KMS-11 (cell line): Measurements from ENCODE around the gene DHRS2.

ENCODE experiments used
- H2AFZ ChIP-seq: fragments of 200-600 bp; sonication (generic); 2 replicates; pipeline ENCODE4 v1.6.1; 2016; ENCODE audit warnings: antibody characterized with exemption, mixed run types, low read depth
- H3K27ac ChIP-seq: fragments of 200-600 bp; sonication (generic); 2 replicates; pipeline ENCODE4 v1.6.1; 2016; ENCODE audit warnings: mild to moderate bottlenecking, mixed run types
- H3K27me3 ChIP-seq: fragments of 200-600 bp; sonication (generic); 2 replicates; pipeline ENCODE4 v1.6.1; 2017; ENCODE audit warnings: mild to moderate bottlenecking, low read depth, mixed run types, moderate library complexity; ENCODE audit not compliant: insufficient read depth
- H3K36me3 ChIP-seq: fragments of 200-600 bp; sonication (generic); 2 replicates; pipeline ENCODE4 v1.6.1; 2017; ENCODE audit warnings: mild to moderate bottlenecking, mixed run types; ENCODE audit not compliant: insufficient read depth
- H3K4me1 ChIP-seq: fragments of 200-600 bp; sonication (generic); 2 replicates; pipeline ENCODE4 v1.6.1; 2016; ENCODE audit warnings: mild to moderate bottlenecking, low read depth, mixed run types; ENCODE audit not compliant: poor library complexity, severe bottlenecking
- H3K4me2 ChIP-seq: fragments of 200-600 bp; sonication (generic); 2 replicates; pipeline ENCODE4 v1.7.0; 2016; ENCODE audit warnings: mild to moderate bottlenecking, mixed run types
- H3K4me3 ChIP-seq: fragments of 200-600 bp; sonication (generic); IDR thresholded peaks from 2 replicates; pipeline ENCODE4 v1.6.1; 2017; ENCODE audit warnings: low read depth, low read length, mixed read lengths; ENCODE audit not compliant: insufficient read depth
- H3K79me2 ChIP-seq: fragments of 200-600 bp; sonication (generic); 2 replicates; pipeline ENCODE4 v1.6.1; 2016; ENCODE audit warnings: low read depth, mixed run types; ENCODE audit not compliant: insufficient read depth
- H3K9ac ChIP-seq: fragments of 200-600 bp; sonication (generic); 2 replicates; pipeline ENCODE4 v1.6.1; 2016; ENCODE audit warnings: mild to moderate bottlenecking, mixed run types
- H4K20me1 ChIP-seq: fragments of 200-600 bp; sonication (generic); 2 replicates; pipeline ENCODE4 v1.6.1; 2016; ENCODE audit warnings: mild to moderate bottlenecking, mixed run types; ENCODE audit not compliant: insufficient read depth
- CTCF ChIP-seq: fragments of 200-600 bp; sonication (generic); conservative IDR thresholded peaks from 2 replicates; pipeline ENCODE4 v1.6.1; 2017; ENCODE audit warnings: low read depth, mild to moderate bottlenecking, antibody characterized with exemption, low read length, moderate library complexity, mixed read lengths

The DHRS2 gene

GRCh38 chr14:23600322-23600707 is 35.8 kb upstream of the DHRS2 start:
- Histone ChIP-seq H3K27me3 (no peaks in the 10 kb centered on the region), H3K27ac (no peak overlapping the region), H3K9ac (no peak overlapping the region), H3K36me3 (no peaks in the 10 kb centered on the region), H3K4me1 (no peaks in the 10 kb centered on the region), H3K79me2 (no peaks in the 10 kb centered on the region), H4K20me1 (no peaks in the 10 kb centered on the region), H2AFZ (no peak overlapping the region), H3K4me3 (no peak overlapping the region), H3K4me2 (no peak overlapping the region)
- no peak for TF ChIP-seq CTCF

DNA sequence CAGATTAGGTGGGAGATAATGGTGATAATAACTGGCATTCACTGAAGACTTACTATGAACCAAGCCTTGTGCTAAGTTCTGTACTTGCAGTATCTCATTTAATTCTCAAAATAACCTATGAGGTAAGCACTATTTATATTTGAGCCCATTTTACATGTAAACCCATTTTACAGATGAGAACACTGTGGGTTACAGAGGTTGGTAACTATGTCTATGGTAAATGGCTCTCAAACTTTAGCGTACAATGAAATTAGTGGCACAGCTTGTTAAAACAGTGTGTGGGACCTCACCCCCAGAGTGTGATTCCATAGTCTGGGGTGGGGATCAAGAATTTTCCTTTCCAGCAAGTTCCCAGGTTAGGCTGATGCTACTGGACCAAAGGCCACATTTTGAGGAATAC is 35.4 kb upstream of the DHRS2 start:
- H4K20me1 ChIP-seq = no peaks in the 10 kb centered on the region
- H3K4me1 ChIP-seq = no peaks in the 10 kb centered on the region
- H3K27ac ChIP-seq = no peak overlapping the region
- H3K79me2 ChIP-seq = no peaks in the 10 kb centered on the region
- no peak overlapping the region for H3K9ac ChIP-seq
- no peak overlapping the region for H3K4me3 ChIP-seq
- no peak overlapping the region for H3K4me2 ChIP-seq
- no peaks in the 10 kb centered on the region for H3K36me3 ChIP-seq
- H3K27me3 ChIP-seq = no peaks in the 10 kb centered on the region
- no peak for TF ChIP-seq CTCF
- no peak overlapping the region for H2AFZ ChIP-seq

GRCh38 chr14:23601424-23601823 is 34.7 kb upstream of the DHRS2 start:
- Histone ChIP-seq H3K27me3 (no peaks in the 10 kb centered on the region), H3K79me2 (no peaks in the 10 kb centered on the region), H3K27ac (no peak overlapping the region), H4K20me1 (no peaks in the 10 kb centered on the region), H3K4me3 (no peak overlapping the region), H2AFZ (no peak overlapping the region), H3K4me2 (no peak overlapping the region), H3K36me3 (no peaks in the 10 kb centered on the region), H3K4me1 (no peaks in the 10 kb centered on the region), H3K9ac (no peak overlapping the region)
- TF ChIP-seq CTCF = no peak

DNA sequence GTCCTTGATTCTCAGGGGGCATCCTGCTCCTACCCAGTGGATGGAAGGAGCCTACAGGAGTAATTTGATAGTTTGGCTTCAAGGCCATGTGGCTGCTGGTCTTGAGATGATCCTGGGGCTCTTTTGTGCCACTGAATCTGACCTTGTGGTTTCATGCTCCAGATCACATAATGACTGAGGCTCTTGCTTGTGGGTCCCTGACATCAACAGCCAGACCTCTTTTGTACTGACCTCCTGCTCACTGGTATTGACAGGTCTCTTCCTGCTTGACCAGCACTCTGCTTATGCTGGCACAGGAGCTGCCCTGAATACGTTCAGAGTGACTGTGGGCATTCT is 34.4 kb upstream of the DHRS2 start:
- Histone ChIP-seq H3K9ac (no peak overlapping the region), H4K20me1 (no peaks in the 10 kb centered on the region), H3K27ac (no peak overlapping the region), H3K4me1 (no peaks in the 10 kb centered on the region), H2AFZ (no peak overlapping the region), H3K4me3 (no peak overlapping the region), H3K4me2 (no peak overlapping the region), H3K27me3 (no peaks in the 10 kb centered on the region), H3K36me3 (no peaks in the 10 kb centered on the region), H3K79me2 (no peaks in the 10 kb centered on the region)
- TF ChIP-seq CTCF = no peak
